Measurements from ENCODE around the gene RAB44.

DNA sequence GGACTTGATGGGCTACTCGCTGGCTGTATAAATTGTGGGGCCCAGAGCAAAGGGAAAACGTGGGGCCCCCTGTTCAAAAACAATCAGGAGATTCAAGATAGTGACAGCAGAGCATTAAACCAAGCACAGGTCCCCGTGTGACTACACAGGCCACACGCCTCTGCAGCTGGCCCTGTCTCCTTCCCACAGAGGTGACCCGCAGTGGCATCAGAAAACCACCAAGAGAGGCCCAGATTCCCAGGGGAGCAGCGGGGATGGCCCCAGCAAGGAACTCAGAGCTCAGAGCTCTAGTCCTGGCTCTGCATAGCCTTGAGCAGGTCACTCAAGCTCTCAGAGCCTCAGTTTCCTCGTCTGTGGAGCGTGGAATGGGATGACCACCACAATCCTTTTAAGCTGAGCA is 84.0 kb downstream of the RAB44 start:
- TF ChIP-seq, protein P1, sequence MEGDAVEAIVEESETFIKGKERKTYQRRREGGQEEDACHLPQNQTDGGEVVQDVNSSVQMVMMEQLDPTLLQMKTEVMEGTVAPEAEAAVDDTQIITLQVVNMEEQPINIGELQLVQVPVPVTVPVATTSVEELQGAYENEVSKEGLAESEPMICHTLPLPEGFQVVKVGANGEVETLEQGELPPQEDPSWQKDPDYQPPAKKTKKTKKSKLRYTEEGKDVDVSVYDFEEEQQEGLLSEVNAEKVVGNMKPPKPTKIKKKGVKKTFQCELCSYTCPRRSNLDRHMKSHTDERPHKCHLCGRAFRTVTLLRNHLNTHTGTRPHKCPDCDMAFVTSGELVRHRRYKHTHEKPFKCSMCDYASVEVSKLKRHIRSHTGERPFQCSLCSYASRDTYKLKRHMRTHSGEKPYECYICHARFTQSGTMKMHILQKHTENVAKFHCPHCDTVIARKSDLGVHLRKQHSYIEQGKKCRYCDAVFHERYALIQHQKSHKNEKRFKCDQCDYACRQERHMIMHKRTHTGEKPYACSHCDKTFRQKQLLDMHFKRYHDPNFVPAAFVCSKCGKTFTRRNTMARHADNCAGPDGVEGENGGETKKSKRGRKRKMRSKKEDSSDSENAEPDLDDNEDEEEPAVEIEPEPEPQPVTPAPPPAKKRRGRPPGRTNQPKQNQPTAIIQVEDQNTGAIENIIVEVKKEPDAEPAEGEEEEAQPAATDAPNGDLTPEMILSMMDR (IDR thresholded peaks at IDR 0.05): no peak
- no peak for TF ChIP-seq POLR2A (IDR thresholded peaks at IDR 0.05)

Measured in testis (tissue), 2 donors.